SK-N-SH treated with all-trans-retinoic acid at 6 μM for 48 hours (cell line): Measurements from ENCODE around the gene MTCL3.

Experiments
- ARNTL ChIP-seq: fragments of 450-650 bp; formaldehyde crosslinking; IDR thresholded peaks from 2 replicates; pipeline ENCODE4 v1.5.0; 2020; ENCODE audit warnings: low read depth, mild to moderate bottlenecking, moderate library complexity, borderline replicate concordance
- ESRRG ChIP-seq: fragments of 250-450 bp; sonication (Bioruptor Pico); IDR thresholded peaks from 2 replicates; pipeline ENCODE4 v1.6.1; 2021; ENCODE audit warnings: mild to moderate bottlenecking
- GLIS3 ChIP-seq: fragments of 250-450 bp; sonication (Bioruptor Pico); IDR thresholded peaks from 2 replicates; pipeline ENCODE4 v1.5.0; 2020; ENCODE audit warnings: mild to moderate bottlenecking, moderate library complexity
- ISL1 ChIP-seq: fragments of 250-450 bp; sonication (Bioruptor Pico); IDR thresholded peaks from 2 replicates; pipeline ENCODE4 v2.1.2; 2022; ENCODE audit warnings: mild to moderate bottlenecking, moderate library complexity
- PATZ1 ChIP-seq: fragments of 250-450 bp; sonication (Bioruptor Pico); IDR thresholded peaks from 2 replicates; pipeline ENCODE4 v1.8.0; 2020; ENCODE audit warnings: mild to moderate bottlenecking, moderate library complexity, borderline replicate concordance
- RARB ChIP-seq: fragments of 250-450 bp; sonication (Bioruptor Pico); IDR thresholded peaks from 2 replicates; pipeline ENCODE4 v1.8.0; 2021; ENCODE audit warnings: mild to moderate bottlenecking, moderate library complexity
- ZC3H10 ChIP-seq: fragments of 250-450 bp; sonication (Bioruptor Pico); IDR thresholded peaks from 2 replicates; pipeline ENCODE4 v1.5.1; 2021; ENCODE audit warnings: mild to moderate bottlenecking, moderate library complexity
- ZFP30 ChIP-seq: fragments of 450-650 bp; formaldehyde crosslinking; IDR thresholded peaks from 2 replicates; pipeline ENCODE4 v1.5.0; 2022; ENCODE audit warnings: mild to moderate bottlenecking, moderate library complexity
- ZNF565 ChIP-seq: fragments of 450-650 bp; formaldehyde crosslinking; conservative IDR thresholded peaks from 2 replicates; pipeline ENCODE4 v1.5.0; 2020; ENCODE audit warnings: low read depth, mild to moderate bottlenecking, moderate library complexity
- ZNF70 ChIP-seq: fragments of 450-650 bp; formaldehyde crosslinking; IDR thresholded peaks from 2 replicates; pipeline ENCODE4 v1.5.0; 2020; ENCODE audit warnings: mild to moderate bottlenecking, moderate library complexity
- ZNF8 ChIP-seq: fragments of 450-650 bp; formaldehyde crosslinking; IDR thresholded peaks from 2 replicates; pipeline ENCODE4 v1.5.0; 2020; ENCODE audit warnings: mild to moderate bottlenecking, moderate library complexity

DNA sequence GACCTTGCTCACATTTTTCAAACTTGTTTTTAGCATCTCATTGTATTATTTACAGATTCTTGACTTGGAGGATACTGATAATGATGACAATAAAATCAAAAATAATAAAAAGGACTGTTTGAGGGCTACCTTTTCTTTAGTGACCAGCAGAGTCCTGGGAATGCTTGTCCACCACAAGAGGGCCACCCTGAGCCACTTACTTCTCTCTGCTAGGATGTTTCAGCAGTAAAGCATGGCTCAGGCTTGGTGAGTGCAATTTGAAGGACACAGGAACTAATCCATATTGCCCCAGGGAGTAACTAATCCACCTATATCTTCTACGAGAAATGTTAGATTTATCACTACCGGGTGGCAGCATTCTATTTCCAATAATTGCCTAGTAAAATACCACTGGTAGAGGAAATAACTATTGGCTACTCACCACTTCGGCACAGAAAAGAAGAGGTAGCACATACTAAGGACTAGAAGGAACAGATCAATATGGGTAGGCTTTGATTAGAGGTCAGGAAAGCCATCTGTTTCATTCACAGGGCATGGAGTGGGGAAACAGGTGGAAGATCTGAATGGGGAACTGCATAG lies 54.2 kb downstream of the MTCL3 start:
- TF ChIP-seq ARNTL (CRISPR knock-in tag) (no peak), ISL1 (CRISPR knock-in tag) (no peak), ESRRG (no peak), PATZ1 (CRISPR knock-in tag) (no peak), ZFP30 (no peak), ZNF565 (CRISPR knock-in tag) (no peak), RARB (CRISPR knock-in tag) (no peak), ZNF8 (CRISPR knock-in tag) (no peak), ZNF70 (no peak), GLIS3 (CRISPR knock-in tag) (no peak), ZC3H10 (no peak)
